Ovary (tissue), 9 donors: ENCODE results near the gene FSD1L. TPM values are rescaled to one million over a fixed set of nuclear protein-coding genes. Genes with fewer than 3 reads are reported as not detected.
A peak's percentile ranks its signal among the peaks of the same experiment; 100 is the strongest.

Source experiments
- DNase-seq, 5 donors: peaks; one replicate each; pipeline ENCODE4 v3.0.0-alpha.2; 2019 to 2020
- H3K27ac ChIP-seq, 2 donors: fragments of 200-600 bp; one replicate each; pipeline versions ENCODE4 v1.5.1 to v1.8.0; 2019 to 2022
- H3K27me3 ChIP-seq: fragments of 200-600 bp; one replicate; pipeline ENCODE4 v1.8.0; 2022
- H3K36me3 ChIP-seq: fragments of 200-600 bp; sonication (generic); one replicate; pipeline ENCODE4 v1.5.1; 2019
- H3K4me1 ChIP-seq: one replicate; pipeline ENCODE4 v1.8.1; 2013; ENCODE audit warnings: mild to moderate bottlenecking, moderate library complexity; ENCODE audit not compliant: insufficient read depth
- H3K4me3 ChIP-seq: fragments of 200-600 bp; sonication (generic); one replicate; pipeline ENCODE4 v1.5.1; 2017
- H3K9me3 ChIP-seq, 2 donors: fragments of 200-600 bp in 1 of 2; sonication (generic) in 1 of 2; one replicate each; pipeline versions ENCODE4 v1.5.1 to v1.8.1; 2013 to 2019; ENCODE audit warnings: mild to moderate bottlenecking in 1 of 2, moderate library complexity in 1 of 2
- CTCF ChIP-seq, 3 donors: fragments of 450-650 bp in 2 of 3; fragments of 200-600 bp in 1 of 3; IDR thresholded peaks; one replicate each; pipeline versions ENCODE4 v1.5.1 to v1.8.0; 2016 to 2022; ENCODE audit warnings: antibody characterized with exemption in 3 of 3, mild to moderate bottlenecking in 1 of 3
- EP300 ChIP-seq: sonication (generic); formaldehyde crosslinking; IDR thresholded peaks from one replicate; pipeline ENCODE4 v1.6.1; 2017; ENCODE audit warnings: antibody characterized with exemption
- POLR2A ChIP-seq: fragments of 450-650 bp; IDR thresholded peaks from one replicate; pipeline ENCODE4 v1.6.1; 2017; ENCODE audit warnings: antibody characterized with exemption, mild to moderate bottlenecking, moderate library complexity
- WGBS, 3 donors: extraction: QIAGEN DNeasy Blood & Tissue Kit in 1 of 3; methylation state at CpG; one replicate each; pipeline versions ENCODE4 v1.1.5 to v1.1.7; 2013 to 2017; 5-methylcytosine and 5-hydroxymethylcytosine counted together
- intact Hi-C, 4 donors: fragments of 100-400 bp; cut with DNase I; formaldehyde crosslinking; loops; one replicate each; pipeline versions ENCODE4 v1.11.0 to v1.15.1; 2022 to 2023
- polyA plus RNA-seq, 2 donors: library from polyadenylated mRNA; stranded (reverse); fragments of 200-250 nt in 1 of 2; fragments of 350-450 nt in 1 of 2; fragmentation: Illumina TruSeq in 1 of 2; extraction: RNeasy Lipid Tissue Mini Kit (QIAGEN cat#74804) in 1 of 2; gene quantifications; one replicate each; pipeline ENCODE4 v1.2.3, GENCODE V29; 2013 to 2014
- total RNA-seq, 7 donors: library from RNA; depleted of rRNA in 2 of 7; stranded (reverse); fragments of >200 nt in 2 of 7; fragmentation: NEBNext Ultra II Directional in 3 of 7; extraction: Animal tissue kit (Norgen Biotek cat#: 25700) in 3 of 7; gene quantifications; one replicate each; pipeline versions ENCODE4 v1.1.0 to v1.2.4, GENCODE V29; 2016 to 2023
- donor health status: DM: no; HTN: no; CAD: no; lungs with moderate emphysema.
- donor health status: DM: no; HTN: no; CAD: no.
- donor health status: Bipolar disorder and iron deficiency.
- donor health status: DM: yes; HTN: yes; CAD: no.
- donor health status: DM: no; HTN: no; CAD: no.
- donor health status: DM: yes; HTN: yes; CAD: no.

The FSD1L gene
- total and polyA plus RNA-seq, 9 donors = 1.4 to 7.6 (median 4.0) TPM

- no peak for DNase-seq
- H3K36me3 ChIP-seq = no peaks in the 10 kb centered on the region
- no peaks in the 10 kb centered on the region for H3K27me3 ChIP-seq
- H3K4me1 ChIP-seq = peaks cover 1% of the 10 kb centered on the region
- 86 to 89% (median 88%) methylated on average over 8 of the region's 8 CpGs for WGBS, 3 donors
- H3K9me3 ChIP-seq = no peaks in the 10 kb centered on the region
- TF ChIP-seq CTCF (IDR thresholded peaks at IDR 0.05) (no peak), POLR2A (no peak), EP300 (no peak)
- intact Hi-C loops = no loop called here
- no peak overlapping the region for H3K4me3 ChIP-seq
- no peak overlapping the region for H3K27ac ChIP-seq
These were observed 4.7 kb upstream of the FSD1L start for GRCh38 chr9:105443121-105443520.

- DNase-seq = no peak
- no peaks in the 10 kb centered on the region for H3K27me3 ChIP-seq
- intact Hi-C loops = no loop called here
- no peaks in the 10 kb centered on the region for H3K9me3 ChIP-seq
- no peaks in the 10 kb centered on the region for H3K4me1 ChIP-seq
- H3K27ac ChIP-seq = no peak overlapping the region
- 80 to 83% (median 82%) methylated on average over 4 of the region's 4 CpGs for WGBS, 3 donors
- H3K4me3 ChIP-seq = no peak overlapping the region
- H3K36me3 ChIP-seq = no peaks in the 10 kb centered on the region
- no peak for TF ChIP-seq EP300
- TF ChIP-seq CTCF (IDR thresholded peaks at IDR 0.05) = no peak
- no peak for TF ChIP-seq POLR2A
These were observed 3.7 kb upstream of the FSD1L start for GRCh38 chr9:105444130-105444529.

GRCh38 chr9:105445203-105445881 lies 2.5 kb upstream of the FSD1L start:
- no peak for DNase-seq
- no peaks in the 10 kb centered on the region for H3K4me1 ChIP-seq
- 84 to 89% (median 88%) methylated on average over 8 of the region's 8 CpGs for WGBS, 3 donors

GRCh38 chr9:105447386-105447813 lies 434 bp upstream of the FSD1L start:
- Histone ChIP-seq H3K9me3 (no peaks in the 10 kb centered on the region), H3K36me3 (no peaks in the 10 kb centered on the region), H3K4me1 (no peaks in the 10 kb centered on the region), H3K4me3 (peak overlapping the region; percentile 68), H3K27ac (peak overlapping the region in 1 of 2 donors; percentile 29), H3K27me3 (no peaks in the 10 kb centered on the region)
- no peak for DNase-seq
- 14 to 16% (median 14%) methylated on average over 16 of the region's 16 CpGs for WGBS, 3 donors
- intact Hi-C loops = no loop called here
- TF ChIP-seq EP300 = no peak
- TF ChIP-seq CTCF (IDR thresholded peaks at IDR 0.05) = no peak
- TF ChIP-seq POLR2A = no peak

More at GRCh38 chr9:105445203-105445881, 2.5 kb upstream of the FSD1L start:
- TF ChIP-seq POLR2A (no peak), CTCF (IDR thresholded peaks at IDR 0.05) (no peak), EP300 (no peak)
- no peaks in the 10 kb centered on the region for H3K36me3 ChIP-seq
- H3K27ac ChIP-seq = no peak overlapping the region
- no peak overlapping the region for H3K4me3 ChIP-seq
- no peaks in the 10 kb centered on the region for H3K27me3 ChIP-seq
- no peaks in the 10 kb centered on the region for H3K9me3 ChIP-seq
- intact Hi-C loops = no loop called here
